T-helper 2 cell (primary cell): ENCODE results near the gene TMSB4Y.

ENCODE experiments used
- DNase-seq, 5 experiments: peaks; one replicate each; pipeline versions ENCODE4 v3.0.0 to v3.0.0-alpha.2; 2012 to 2022
- total RNA-seq, 2 donors: gene quantifications; one replicate each; lab custom pipeline; 2026; lab: John Stamatoyannopoulos, UW

Gene TMSB4Y
- 0 to 1.3 reads per million in 2 donors for total RNA-seq

DNA sequence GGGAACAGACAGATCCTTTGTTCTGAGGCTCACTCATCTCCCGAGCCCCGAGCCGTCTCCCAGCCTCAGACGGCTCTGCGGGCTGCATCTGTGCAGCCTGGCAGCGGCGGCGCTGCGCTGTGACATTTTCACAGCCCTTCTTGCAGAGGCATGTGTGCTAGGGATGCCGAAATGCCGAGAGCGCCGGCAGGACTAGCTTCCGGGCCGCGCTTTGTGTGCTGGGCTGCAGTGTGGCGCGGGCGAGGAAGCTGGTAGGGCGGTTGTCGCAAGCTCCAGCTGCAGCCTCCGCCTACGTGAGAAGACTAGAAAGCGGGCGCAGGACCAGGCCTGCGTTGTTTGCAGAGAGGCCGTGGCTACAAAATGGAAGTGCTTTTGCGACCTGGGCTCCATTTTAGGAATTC is at the start of gene TMSB4Y:
TMSB4Y (plus strand) TSS at position 332 of the 401 bp plus-strand sequence.
- peak in 4 of 5 experiments; percentile 32 to 96 (median 57) for DNase-seq

- no peak for DNase-seq
Measured at GRCh38 chrY:13664162-13664561, 39.5 kb upstream of the TMSB4Y start.

DNA sequence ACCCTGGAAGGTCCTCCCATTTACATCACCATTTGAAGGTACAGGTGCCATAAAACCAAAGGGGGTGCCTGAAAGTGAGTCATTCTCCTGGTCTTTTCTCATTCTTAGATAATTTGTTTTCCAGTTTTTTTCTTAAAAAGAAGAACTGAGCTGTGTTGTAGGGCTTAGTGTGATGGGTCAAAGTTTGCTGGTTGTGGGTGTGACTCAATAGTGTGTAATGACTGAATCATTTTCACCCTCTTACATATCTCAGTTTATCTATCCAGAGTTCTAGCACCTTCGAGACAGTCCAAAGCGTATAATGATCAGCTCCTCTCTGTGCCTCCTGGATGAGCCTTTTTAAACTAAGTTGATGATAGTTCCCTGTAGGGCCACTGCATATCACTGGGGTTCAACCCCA is 32.6 kb upstream of the TMSB4Y start:
- DNase-seq: no peak

GRCh38 chrY:13702276-13702675 is 1.4 kb upstream of the TMSB4Y start:
- DNase-seq: no peak

GRCh38 chrY:13704121-13704930 is 627 bp downstream of the TMSB4Y start:
- DNase-seq: peak in 2 of 5 experiments; percentile 5 to 38

DNA sequence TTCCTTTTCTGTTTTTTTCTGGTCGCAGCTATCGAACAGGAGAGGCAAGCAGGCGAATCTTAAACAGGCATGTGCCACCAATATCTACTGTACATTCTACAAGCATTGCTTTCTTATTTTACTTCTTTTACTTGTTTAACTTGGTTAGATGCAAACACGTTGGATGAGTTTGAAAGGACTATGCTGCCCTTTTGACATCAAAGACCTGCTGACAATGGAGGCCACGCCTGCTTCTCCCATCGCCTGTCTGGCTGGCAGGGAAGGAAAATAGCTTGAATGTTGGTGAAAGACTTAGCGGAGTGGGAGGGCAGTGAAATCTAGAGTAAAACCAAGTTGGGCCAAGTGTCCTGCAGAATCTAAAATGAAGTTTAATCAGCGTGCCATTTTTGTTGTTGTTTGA is 1.5 kb downstream of the TMSB4Y start:
- DNase-seq: peak in 1 of 5 experiments; percentile 10

- DNase-seq: peak in 1 of 5 experiments; percentile 1
Measured at GRCh38 chrY:13708038-13708437, 4.3 kb downstream of the TMSB4Y start.

DNA sequence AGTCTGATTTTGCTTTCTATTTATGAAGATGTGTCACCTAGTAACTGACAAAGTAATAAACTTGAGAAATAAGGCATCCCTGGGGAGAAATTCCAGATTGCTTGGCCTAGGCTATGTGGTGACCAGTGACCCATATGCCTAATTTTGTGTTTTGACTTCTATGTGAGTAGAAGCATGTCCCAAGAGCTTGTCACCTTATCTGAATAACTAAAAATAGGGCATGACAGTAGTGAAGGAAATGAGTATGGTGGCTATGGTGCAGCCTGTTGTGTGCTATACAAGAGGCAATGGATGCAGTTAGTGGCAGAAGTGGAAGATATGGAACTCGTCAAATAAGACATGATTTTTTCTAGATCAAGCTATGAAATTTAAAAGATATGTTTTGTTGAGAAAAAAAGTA is 15.3 kb downstream of the TMSB4Y start:
- no peak for DNase-seq

DNA sequence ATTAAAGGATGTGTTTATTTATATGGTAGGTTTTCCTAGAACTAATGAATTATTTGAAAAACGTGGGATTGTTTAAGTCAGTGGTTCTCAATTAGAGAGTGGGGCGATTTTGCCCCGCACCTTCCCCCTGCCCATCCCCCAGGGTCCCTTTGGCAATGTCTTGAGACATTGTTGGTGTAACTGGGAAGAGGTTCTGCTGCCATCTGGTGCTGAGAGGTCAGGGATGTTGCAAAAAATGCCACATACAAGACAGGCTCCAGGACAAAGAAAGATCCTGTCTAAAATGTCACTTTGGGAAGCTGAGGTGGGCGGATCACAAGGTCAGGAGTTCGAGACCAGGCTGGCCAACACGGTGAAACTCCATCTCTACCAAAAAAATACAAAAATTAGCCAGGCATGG is 25.8 kb downstream of the TMSB4Y start:
- no peak for DNase-seq

- DNase-seq: peak in 1 of 5 experiments; percentile 42
Measured at GRCh38 chrY:13738618-13739017, 34.9 kb downstream of the TMSB4Y start.

- DNase-seq: peak in 4 of 5 experiments; percentile 11 to 78 (median 28)
Measured at GRCh38 chrY:13751289-13752071, 47.8 kb downstream of the TMSB4Y start.

DNA sequence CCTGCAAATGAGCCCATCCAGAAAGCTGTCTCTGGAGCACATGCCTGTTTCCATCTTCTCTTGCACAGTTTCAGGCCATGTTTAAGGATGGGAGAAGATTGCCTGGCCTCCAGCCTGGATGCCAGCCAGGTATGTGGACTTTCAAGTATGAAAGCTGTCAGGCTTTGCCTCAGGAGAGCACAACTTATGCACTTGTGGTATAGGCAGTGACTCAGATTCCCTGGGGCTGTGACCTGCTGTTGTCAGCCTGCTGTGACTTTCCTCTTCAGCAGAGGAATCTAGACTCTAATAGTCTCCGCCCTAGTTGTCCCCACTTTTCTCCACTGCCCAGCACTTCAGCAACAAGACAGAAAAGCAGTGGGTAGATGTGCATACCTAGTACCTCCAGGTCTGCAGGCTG is 51.0 kb downstream of the TMSB4Y start:
- no peak for DNase-seq
